Loucy (cell line): ENCODE results near the gene LAMC3.

Source experiments
- H2AFZ ChIP-seq: fragments of 200-600 bp; sonication (generic); 2 replicates; pipeline ENCODE4 v1.6.0; 2016; ENCODE audit warnings: antibody characterized with exemption, mild to moderate bottlenecking, low read length, moderate library complexity
- H3F3A ChIP-seq: fragments of 200-600 bp; 2 replicates; pipeline ENCODE4 v1.6.0; 2016; ENCODE audit warnings: antibody characterized with exemption, low read depth, mild to moderate bottlenecking
- H3K27me3 ChIP-seq: fragments of 200-600 bp; sonication (generic); 2 replicates; pipeline ENCODE4 v1.6.1; 2014; ENCODE audit warnings: low read length, mild to moderate bottlenecking; ENCODE audit not compliant: insufficient read depth, poor library complexity, severe bottlenecking
- H3K36me3 ChIP-seq: fragments of 200-600 bp; sonication (generic); 2 replicates; pipeline ENCODE4 v1.6.1; 2016; ENCODE audit warnings: low read length; ENCODE audit not compliant: insufficient read depth
- H3K4me1 ChIP-seq: fragments of 200-600 bp; sonication (generic); 2 replicates; pipeline ENCODE4 v1.5.1; 2014; ENCODE audit warnings: low read length, mild to moderate bottlenecking; ENCODE audit not compliant: insufficient read depth, poor library complexity, severe bottlenecking
- H3K4me2 ChIP-seq: fragments of 200-600 bp; sonication (generic); 2 replicates; pipeline ENCODE4 v1.6.0; 2014; ENCODE audit warnings: antibody characterized with exemption, low read length, low read depth, mild to moderate bottlenecking; ENCODE audit not compliant: poor library complexity, severe bottlenecking
- H3K4me3 ChIP-seq: fragments of 200-600 bp; sonication (generic); 2 replicates; pipeline ENCODE4 v1.5.1; 2014; ENCODE audit warnings: low read length, mild to moderate bottlenecking, mixed read lengths; ENCODE audit not compliant: poor library complexity, severe bottlenecking
- H3K79me2 ChIP-seq: fragments of 200-600 bp; sonication (generic); 2 replicates; pipeline ENCODE4 v1.6.1; 2014; ENCODE audit warnings: low read length; ENCODE audit not compliant: insufficient read depth
- H3K9ac ChIP-seq: fragments of 200-600 bp; sonication (generic); 2 replicates; pipeline ENCODE4 v1.6.0; 2014; ENCODE audit warnings: mild to moderate bottlenecking, low read depth, low read length, moderate library complexity; ENCODE audit not compliant: poor library complexity, severe bottlenecking
- H3K9me2 ChIP-seq: fragments of 200-600 bp; sonication (generic); replicated peaks from 2 replicates; pipeline ENCODE4 v1.6.1; 2016; ENCODE audit warnings: low read depth, low read length, mixed read lengths
- H3K9me3 ChIP-seq: fragments of 200-600 bp; sonication (generic); 2 replicates; pipeline ENCODE4 v1.6.1; 2014; ENCODE audit warnings: mild to moderate bottlenecking, antibody characterized with exemption, low read length, low read depth; ENCODE audit not compliant: insufficient read depth
- H4K20me1 ChIP-seq: fragments of 200-600 bp; sonication (generic); 2 replicates; pipeline ENCODE4 v1.6.0; 2014; ENCODE audit warnings: antibody characterized with exemption, low read length, mild to moderate bottlenecking; ENCODE audit not compliant: insufficient read depth, poor library complexity, severe bottlenecking
- CTCF ChIP-seq: fragments of 200-600 bp; sonication (generic); conservative IDR thresholded peaks from 2 replicates; pipeline ENCODE4 v1.5.1; 2014; ENCODE audit warnings: mild to moderate bottlenecking, antibody characterized with exemption, low read length
- EZH2phosphoT487 ChIP-seq: fragments of 200-600 bp; IDR thresholded peaks from 2 replicates; pipeline ENCODE4 v1.6.1; 2018; ENCODE audit warnings: antibody characterized with exemption, mild to moderate bottlenecking, moderate library complexity, borderline replicate concordance

Gene LAMC3

DNA sequence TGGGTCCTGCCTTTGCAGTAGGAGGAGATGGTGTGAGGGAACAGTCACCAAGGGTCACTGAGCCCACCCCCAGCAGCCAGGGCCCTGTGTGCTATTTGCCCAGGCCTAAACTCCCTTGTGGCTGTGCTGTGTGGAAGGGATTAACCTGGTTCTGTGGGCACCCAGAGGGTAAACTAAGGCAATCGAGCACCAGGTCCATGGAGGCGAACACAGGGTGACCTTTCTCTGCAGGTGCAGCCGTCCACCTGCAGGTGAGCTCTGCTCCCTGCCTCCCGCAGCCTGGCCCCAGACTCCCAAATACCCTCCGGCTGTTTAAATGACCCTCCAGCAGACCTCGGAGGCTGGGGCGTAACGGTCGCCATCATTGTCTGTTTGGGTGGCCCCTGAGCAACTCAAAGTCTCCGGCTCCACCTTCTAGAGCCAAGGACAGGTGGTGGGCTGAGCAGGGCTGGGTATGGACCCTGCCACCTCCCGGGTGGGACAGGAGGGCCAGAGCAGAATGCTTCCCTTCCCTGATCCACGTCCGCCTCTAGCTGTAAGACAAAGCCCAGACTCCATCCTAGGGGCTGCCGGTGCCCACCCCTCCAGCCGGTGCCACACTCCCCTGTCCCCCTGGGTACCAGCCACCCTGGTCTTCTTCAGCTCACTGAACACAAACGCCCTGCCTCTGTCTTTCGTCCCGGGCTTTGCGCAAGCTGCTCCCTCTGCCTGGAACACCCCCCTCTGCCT, 35.9 kb upstream of the LAMC3 start:
- H3K9ac ChIP-seq: no peak overlapping the region
- no peaks in the 10 kb centered on the region for H4K20me1 ChIP-seq
- no peaks in the 10 kb centered on the region for H3K9me2 ChIP-seq
- H3K27me3 ChIP-seq: no peaks in the 10 kb centered on the region
- no peaks in the 10 kb centered on the region for H3K4me1 ChIP-seq
- no peaks in the 10 kb centered on the region for H3K79me2 ChIP-seq
- H3K4me3 ChIP-seq: no peak overlapping the region
- H3K4me2 ChIP-seq: no peak overlapping the region
- TF ChIP-seq CTCF: no peak
- no peak for TF ChIP-seq EZH2phosphoT487
- no peak overlapping the region for H2AFZ ChIP-seq
- no peaks in the 10 kb centered on the region for H3F3A ChIP-seq
- no peaks in the 10 kb centered on the region for H3K36me3 ChIP-seq
- H3K9me3 ChIP-seq: no peaks in the 10 kb centered on the region

DNA sequence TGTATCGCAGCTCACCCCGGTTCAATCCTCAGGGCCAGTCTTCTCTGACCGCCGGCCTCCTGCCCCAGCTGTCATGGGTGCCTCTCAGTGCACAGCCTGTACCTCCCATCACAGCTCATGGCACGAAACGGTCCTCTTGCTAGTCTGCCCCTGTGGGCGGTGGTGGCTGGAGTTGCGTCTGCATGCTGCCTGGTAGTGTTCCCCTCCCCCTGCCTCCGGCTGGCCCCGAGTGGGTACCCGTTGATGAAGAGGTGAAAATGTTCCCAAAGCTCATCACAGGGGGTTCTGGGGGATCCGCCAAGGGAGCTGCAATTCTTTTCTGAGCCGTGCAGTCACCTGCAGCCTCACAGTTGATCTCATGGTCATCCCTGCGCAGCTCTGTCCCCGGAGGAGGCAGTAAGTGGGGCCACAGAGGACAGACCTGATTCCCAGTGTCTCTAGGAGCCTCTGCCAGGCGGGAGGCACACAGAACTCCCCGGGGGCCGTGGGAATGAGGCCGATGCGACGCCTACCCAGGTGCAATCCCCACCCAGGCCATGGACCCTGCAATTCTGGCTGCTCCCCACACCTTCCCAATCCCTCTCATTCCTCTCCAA, 35.2 kb upstream of the LAMC3 start:
- TF ChIP-seq CTCF (no peak), EZH2phosphoT487 (no peak)
- Histone ChIP-seq H3K27me3 (no peaks in the 10 kb centered on the region), H3K9me2 (no peaks in the 10 kb centered on the region), H3K36me3 (no peaks in the 10 kb centered on the region), H3K4me3 (no peak overlapping the region), H3K4me1 (no peaks in the 10 kb centered on the region), H4K20me1 (no peaks in the 10 kb centered on the region), H3K79me2 (no peaks in the 10 kb centered on the region), H3F3A (no peaks in the 10 kb centered on the region), H3K9me3 (no peaks in the 10 kb centered on the region), H3K4me2 (no peak overlapping the region), H3K9ac (no peak overlapping the region), H2AFZ (no peak overlapping the region)

- no peaks in the 10 kb centered on the region for H3K4me1 ChIP-seq
- no peaks in the 10 kb centered on the region for H3K9me3 ChIP-seq
- H3K4me2 ChIP-seq: no peak overlapping the region
- no peaks in the 10 kb centered on the region for H3K79me2 ChIP-seq
- H3F3A ChIP-seq: no peaks in the 10 kb centered on the region
- no peak overlapping the region for H3K4me3 ChIP-seq
- no peak overlapping the region for H3K9ac ChIP-seq
- H4K20me1 ChIP-seq: no peaks in the 10 kb centered on the region
- no peaks in the 10 kb centered on the region for H3K9me2 ChIP-seq
- TF ChIP-seq CTCF: no peak
- TF ChIP-seq EZH2phosphoT487: no peak
- H3K36me3 ChIP-seq: no peaks in the 10 kb centered on the region
- no peaks in the 10 kb centered on the region for H3K27me3 ChIP-seq
- no peak overlapping the region for H2AFZ ChIP-seq
These were observed 34.3 kb upstream of the LAMC3 start for GRCh38 chr9:130974697-130975096.
